Parathyroid adenoma (tissue), 2 donors: ENCODE results near the gene PPP5C.

Experiments used
- H2AFZ ChIP-seq: fragments of 300-600 bp; sonication (generic); one replicate; pipeline ENCODE4 v1.7.0; 2017; ENCODE audit warnings: antibody characterized with exemption, mild to moderate bottlenecking
- H3K27ac ChIP-seq: fragments of 300-600 bp; sonication (generic); one replicate; pipeline ENCODE4 v1.7.0; 2017
- H3K27me3 ChIP-seq: fragments of 300-600 bp; sonication (generic); one replicate; pipeline ENCODE4 v1.7.0; 2017; ENCODE audit warnings: low read length; ENCODE audit not compliant: control insufficient read depth, insufficient read depth
- H3K36me3 ChIP-seq: fragments of 300-600 bp; sonication (generic); one replicate; pipeline ENCODE4 v1.7.0; 2017; ENCODE audit warnings: low read length; ENCODE audit not compliant: control insufficient read depth, insufficient read depth
- H3K4me1 ChIP-seq: fragments of 300-600 bp; sonication (generic); one replicate; pipeline ENCODE4 v1.7.0; 2017; ENCODE audit warnings: control low read depth
- H3K4me2 ChIP-seq: fragments of 300-600 bp; sonication (generic); one replicate; pipeline ENCODE4 v1.7.0; 2017; ENCODE audit warnings: low read length
- H3K4me3 ChIP-seq: fragments of 300-600 bp; sonication (generic); one replicate; pipeline ENCODE4 v1.7.0; 2017; ENCODE audit warnings: low read depth, low read length
- H3K79me2 ChIP-seq: fragments of 300-600 bp; sonication (generic); one replicate; pipeline ENCODE4 v1.7.0; 2017; ENCODE audit warnings: control low read depth
- H3K9ac ChIP-seq: fragments of 300-600 bp; sonication (generic); one replicate; pipeline ENCODE4 v1.7.0; 2017; ENCODE audit warnings: mild to moderate bottlenecking
- H3K9me3 ChIP-seq: fragments of 300-600 bp; sonication (generic); one replicate; pipeline ENCODE4 v1.7.0; 2017; ENCODE audit warnings: low read length; ENCODE audit not compliant: control insufficient read depth
- CTCF ChIP-seq: fragments of 300-600 bp; sonication (generic); IDR thresholded peaks from one replicate; pipeline ENCODE4 v1.7.0; 2017; ENCODE audit warnings: antibody characterized with exemption, mild to moderate bottlenecking
- donor health status: primary hyperparathyroidism.

Gene PPP5C

DNA sequence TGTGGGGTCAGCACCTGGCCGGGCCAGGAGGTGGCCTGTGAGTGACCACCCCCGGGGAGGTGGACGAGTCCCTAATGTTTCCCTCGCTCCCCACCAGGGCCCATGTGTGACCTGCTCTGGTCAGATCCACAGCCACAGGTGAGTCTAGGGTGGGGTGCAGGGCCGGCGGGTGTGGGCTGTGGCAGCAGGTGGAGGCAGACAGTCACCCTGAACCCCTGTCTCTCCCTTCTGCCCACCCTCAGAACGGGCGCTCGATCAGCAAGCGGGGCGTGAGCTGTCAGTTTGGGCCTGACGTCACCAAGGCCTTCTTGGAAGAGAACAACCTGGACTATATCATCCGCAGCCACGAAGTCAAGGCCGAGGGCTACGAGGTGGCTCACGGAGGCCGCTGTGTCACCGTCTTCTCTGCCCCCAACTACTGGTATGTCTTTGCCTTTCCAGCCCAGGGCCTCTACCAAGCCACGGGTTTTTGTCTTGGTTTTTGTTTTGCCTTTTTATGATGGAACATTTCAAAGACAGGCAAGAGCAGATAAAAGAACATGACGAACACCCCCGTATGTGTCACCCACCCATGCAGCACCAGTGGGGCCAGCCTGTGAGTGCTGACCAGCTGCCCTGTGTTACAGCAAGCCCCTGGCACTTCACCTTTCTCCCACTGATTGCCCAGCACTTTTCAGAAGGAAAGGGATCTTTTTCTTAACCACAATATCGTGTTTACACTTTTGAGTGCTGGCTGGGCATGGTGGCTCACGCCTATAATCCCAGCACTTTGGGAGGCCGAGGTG is 41.6 kb downstream of the PPP5C start:
- no peak for TF ChIP-seq CTCF
- H3K79me2 ChIP-seq: peaks cover 7% of the 10 kb centered on the region
- no peak overlapping the region for H3K9ac ChIP-seq
- no peaks in the 10 kb centered on the region for H3K9me3 ChIP-seq
- H3K4me3 ChIP-seq: no peak overlapping the region
- no peaks in the 10 kb centered on the region for H3K36me3 ChIP-seq
- no peaks in the 10 kb centered on the region for H3K4me1 ChIP-seq
- no peak overlapping the region for H3K27ac ChIP-seq
- no peaks in the 10 kb centered on the region for H3K27me3 ChIP-seq
- no peak overlapping the region for H2AFZ ChIP-seq
- no peak overlapping the region for H3K4me2 ChIP-seq

GRCh38 chr19:46390121-46390858 is 43.4 kb downstream of the PPP5C start:
- Histone ChIP-seq H3K27me3 (no peaks in the 10 kb centered on the region), H3K4me2 (no peak overlapping the region), H3K4me1 (no peaks in the 10 kb centered on the region), H3K9me3 (no peaks in the 10 kb centered on the region), H3K27ac (no peak overlapping the region), H2AFZ (no peak overlapping the region), H3K9ac (no peak overlapping the region), H3K79me2 (no peaks in the 10 kb centered on the region), H3K4me3 (no peak overlapping the region), H3K36me3 (no peaks in the 10 kb centered on the region)
- TF ChIP-seq CTCF: no peak

DNA sequence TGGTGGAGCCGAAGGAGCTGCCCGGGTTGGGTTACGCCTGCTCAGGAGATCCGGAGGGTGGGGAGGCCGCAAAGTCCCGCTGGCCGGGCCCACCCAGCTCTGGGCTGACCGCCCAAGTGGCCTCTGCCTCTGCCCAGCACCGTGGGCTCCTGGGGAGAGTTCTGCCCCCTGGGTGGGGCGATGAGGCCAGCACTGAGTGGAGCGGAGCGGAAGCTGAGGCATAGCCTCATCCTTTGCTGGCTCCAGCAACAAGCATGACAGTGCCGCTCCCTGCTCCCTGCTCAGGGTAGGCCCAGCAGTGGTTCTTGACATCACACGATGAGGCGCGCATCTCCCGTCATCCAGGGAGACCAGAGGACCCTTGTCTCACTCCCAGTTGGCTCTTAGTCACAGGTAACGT is 44.0 kb downstream of the PPP5C start:
- Histone ChIP-seq H3K27ac (no peak overlapping the region), H3K4me3 (no peak overlapping the region), H3K9ac (no peak overlapping the region), H2AFZ (no peak overlapping the region), H3K27me3 (no peaks in the 10 kb centered on the region), H3K4me1 (no peaks in the 10 kb centered on the region), H3K79me2 (no peaks in the 10 kb centered on the region), H3K9me3 (no peaks in the 10 kb centered on the region), H3K36me3 (no peaks in the 10 kb centered on the region), H3K4me2 (no peak overlapping the region)
- no peak for TF ChIP-seq CTCF

DNA sequence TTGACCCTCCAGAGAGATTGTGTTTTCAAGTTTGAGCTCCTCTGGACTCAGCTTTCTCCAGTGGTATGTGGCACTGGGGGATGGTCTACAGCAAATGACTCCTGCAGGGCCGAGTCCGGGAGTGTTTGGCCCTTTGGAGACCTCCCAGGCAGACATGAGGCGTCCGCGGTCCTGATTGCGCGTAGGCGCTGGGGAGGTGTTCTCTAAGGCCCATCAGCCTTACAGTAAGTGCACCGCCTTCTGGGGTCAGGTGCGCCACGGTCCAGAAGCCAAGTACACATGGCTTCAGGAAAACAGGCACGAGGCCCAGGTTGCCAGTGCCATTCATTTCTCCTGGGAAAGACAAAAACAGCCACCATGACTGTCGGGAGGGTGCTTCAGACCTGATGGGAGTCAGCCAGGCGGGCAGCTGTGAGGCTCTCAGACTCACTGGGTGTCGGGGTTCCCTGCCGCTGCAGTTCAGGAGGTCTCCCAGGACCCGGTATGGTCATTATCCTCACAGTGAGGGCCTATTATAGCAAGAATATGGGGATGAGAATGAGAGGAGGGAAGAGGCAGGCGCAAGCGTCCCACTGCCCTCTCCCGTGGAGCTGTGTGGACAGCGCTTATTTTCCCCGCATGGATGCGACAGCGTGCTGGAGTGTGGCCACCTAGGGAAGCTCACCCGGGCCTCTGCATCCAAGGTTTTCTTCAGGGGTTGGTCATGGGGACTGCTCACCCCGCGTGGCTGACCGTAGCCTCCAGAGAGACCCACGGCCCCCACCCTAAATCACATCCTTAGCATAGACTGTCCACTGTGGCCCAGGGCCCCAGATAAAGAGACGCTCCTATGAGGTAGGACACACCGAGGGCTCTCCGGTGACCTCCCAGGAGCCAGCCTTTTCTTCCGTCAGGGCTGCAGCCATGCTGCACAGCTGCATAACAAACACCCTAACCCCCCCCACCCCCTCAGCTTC is 44.7 kb downstream of the PPP5C start:
- H3K79me2 ChIP-seq: no peaks in the 10 kb centered on the region
- H3K27ac ChIP-seq: no peak overlapping the region
- H3K4me3 ChIP-seq: no peak overlapping the region
- H3K9me3 ChIP-seq: no peaks in the 10 kb centered on the region
- no peaks in the 10 kb centered on the region for H3K4me1 ChIP-seq
- no peak overlapping the region for H3K4me2 ChIP-seq
- TF ChIP-seq CTCF: no peak
- H3K27me3 ChIP-seq: no peaks in the 10 kb centered on the region
- no peak overlapping the region for H3K9ac ChIP-seq
- H3K36me3 ChIP-seq: no peaks in the 10 kb centered on the region
- H2AFZ ChIP-seq: no peak overlapping the region
